Measurements from ENCODE around the gene GRM7.

DNA sequence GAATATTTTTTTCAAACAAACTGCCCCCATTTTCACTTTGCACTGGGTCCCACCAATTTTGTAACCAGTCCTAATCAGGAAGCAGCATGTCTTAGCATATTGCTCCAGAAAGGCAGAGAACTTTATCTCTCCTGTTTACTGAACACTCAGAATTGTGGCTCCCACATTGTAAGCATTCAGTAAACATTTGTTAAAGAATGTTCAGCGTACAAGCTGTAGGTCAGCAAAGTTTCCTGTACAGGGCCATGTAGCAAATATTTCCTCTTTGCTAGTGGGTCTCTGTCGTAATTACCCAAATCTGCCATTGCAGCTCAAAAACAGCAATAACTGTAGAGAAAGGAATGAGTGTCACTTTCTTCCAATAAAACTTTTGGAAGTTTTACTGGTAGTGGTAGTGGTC is 393.3 kb downstream of the GRM7 start:
- TF ChIP-seq, protein P1, sequence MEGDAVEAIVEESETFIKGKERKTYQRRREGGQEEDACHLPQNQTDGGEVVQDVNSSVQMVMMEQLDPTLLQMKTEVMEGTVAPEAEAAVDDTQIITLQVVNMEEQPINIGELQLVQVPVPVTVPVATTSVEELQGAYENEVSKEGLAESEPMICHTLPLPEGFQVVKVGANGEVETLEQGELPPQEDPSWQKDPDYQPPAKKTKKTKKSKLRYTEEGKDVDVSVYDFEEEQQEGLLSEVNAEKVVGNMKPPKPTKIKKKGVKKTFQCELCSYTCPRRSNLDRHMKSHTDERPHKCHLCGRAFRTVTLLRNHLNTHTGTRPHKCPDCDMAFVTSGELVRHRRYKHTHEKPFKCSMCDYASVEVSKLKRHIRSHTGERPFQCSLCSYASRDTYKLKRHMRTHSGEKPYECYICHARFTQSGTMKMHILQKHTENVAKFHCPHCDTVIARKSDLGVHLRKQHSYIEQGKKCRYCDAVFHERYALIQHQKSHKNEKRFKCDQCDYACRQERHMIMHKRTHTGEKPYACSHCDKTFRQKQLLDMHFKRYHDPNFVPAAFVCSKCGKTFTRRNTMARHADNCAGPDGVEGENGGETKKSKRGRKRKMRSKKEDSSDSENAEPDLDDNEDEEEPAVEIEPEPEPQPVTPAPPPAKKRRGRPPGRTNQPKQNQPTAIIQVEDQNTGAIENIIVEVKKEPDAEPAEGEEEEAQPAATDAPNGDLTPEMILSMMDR (IDR thresholded peaks at IDR 0.05), result no peak
- no peak for TF ChIP-seq POLR2A (IDR thresholded peaks at IDR 0.05)

Measured in body of pancreas (tissue), 4 donors.